Activated effector memory CD4-positive, alpha-beta T cell treated with anti-CD3 and anti-CD28 coated beads, Interleukin-2, amount 50 U/mL, for 16 hours (primary cell): Measurements from ENCODE around the gene CDC37.
"Not testable (repeated sequence)": the region's sequence is repeated elsewhere in the genome, so short reads cannot be mapped to it uniquely, and the experiment has no call there.

Experiments used
- DNase-seq: peaks from one replicate; pipeline ENCODE4 v3.0.0-alpha.2; 2020

Gene CDC37

GRCh38 chr19:10419646-10420443 lies 16.5 kb upstream of the CDC37 start:
- peak; percentile 75 for DNase-seq

GRCh38 chr19:10419200-10419645 lies 15.9 kb upstream of the CDC37 start:
- peak; percentile 76 for DNase-seq

GRCh38 chr19:10418485-10419199 lies 15.3 kb upstream of the CDC37 start:
- no peak for DNase-seq

- DNase-seq = no peak
Observed at GRCh38 chr19:10418235-10418484, 14.8 kb upstream of the CDC37 start.

GRCh38 chr19:10417541-10418234 lies 14.3 kb upstream of the CDC37 start:
- DNase-seq = no peak

GRCh38 chr19:10416380-10417257 lies 13.3 kb upstream of the CDC37 start:
- peak; percentile 98 for DNase-seq

- no peak for DNase-seq
Observed at GRCh38 chr19:10416083-10416379, 12.7 kb upstream of the CDC37 start.

- no peak for DNase-seq
Observed at GRCh38 chr19:10412257-10412977, 9.1 kb upstream of the CDC37 start.

- DNase-seq = not testable (repeated sequence)
Observed at GRCh38 chr19:10411224-10411623, 7.9 kb upstream of the CDC37 start.

- DNase-seq = peak; percentile 85
Observed at GRCh38 chr19:10408511-10409283, 5.4 kb upstream of the CDC37 start.

- no peak for DNase-seq
Observed at GRCh38 chr19:10407096-10407495, 3.8 kb upstream of the CDC37 start.

GRCh38 chr19:10406191-10406590 lies 2.8 kb upstream of the CDC37 start:
- no peak for DNase-seq

- DNase-seq = peak; percentile 86
Observed at GRCh38 chr19:10404888-10405820, 1.8 kb upstream of the CDC37 start.

- DNase-seq = peak; percentile 77
Observed at GRCh38 chr19:10402441-10403038, 802 bp downstream of the CDC37 start.

- no peak for DNase-seq
Observed at GRCh38 chr19:10399878-10400277, 3.5 kb downstream of the CDC37 start.

- not testable (repeated sequence) for DNase-seq
Observed at GRCh38 chr19:10399340-10399739, 4.0 kb downstream of the CDC37 start.

GRCh38 chr19:10398819-10399218 lies 4.5 kb downstream of the CDC37 start:
- DNase-seq = no peak

GRCh38 chr19:10395917-10396316 lies 7.4 kb downstream of the CDC37 start:
- no peak for DNase-seq

GRCh38 chr19:10395436-10395835 lies 7.9 kb downstream of the CDC37 start:
- DNase-seq = no peak

GRCh38 chr19:10395003-10395402 lies 8.3 kb downstream of the CDC37 start:
- no peak for DNase-seq
